GM18517 (cell line): Measurements from ENCODE around the gene SUPT7L.
"Not testable (repeated sequence)": the region's sequence is repeated elsewhere in the genome, so short reads cannot be mapped to it uniquely, and the experiment has no call there.

ENCODE experiments used
- ATAC-seq: cut with Tn5 transposase; IDR thresholded peaks from one replicate; pipeline ENCODE4 v1.9.1; 2021; ENCODE audit warnings: mild to moderate bottlenecking, moderate library complexity; ENCODE audit not compliant: unreplicated experiment

SUPT7L gene

GRCh38 chr2:27638709-27639108, 24.7 kb downstream of the SUPT7L start:
- ATAC-seq: no peak

DNA sequence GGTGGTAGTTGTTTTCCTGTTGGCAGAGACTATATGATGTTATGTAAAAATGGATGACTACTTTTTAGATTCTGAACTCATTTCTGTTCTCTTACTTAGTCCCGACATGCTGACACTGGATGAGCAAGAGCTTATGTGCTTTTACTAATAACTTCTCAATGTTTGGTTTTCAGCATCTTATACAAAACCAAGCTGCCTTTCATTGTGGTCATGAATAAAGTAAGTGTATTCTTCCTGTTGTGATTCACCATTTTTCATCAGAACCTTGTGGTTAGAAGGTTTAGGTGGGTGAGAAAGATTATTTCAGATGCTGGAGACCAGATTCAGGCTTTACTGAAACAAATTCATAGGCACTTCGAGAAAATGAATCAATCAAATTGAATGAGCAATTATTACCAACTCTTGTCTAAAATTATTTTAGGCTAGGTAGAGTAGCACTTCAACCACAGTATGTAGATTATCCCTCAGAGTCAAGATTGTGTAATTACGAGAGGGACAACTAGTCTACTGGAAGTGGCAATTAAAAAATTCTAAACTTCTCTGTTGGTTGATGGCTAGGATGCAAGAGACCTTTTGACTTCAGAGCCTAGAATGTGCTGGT, 25.3 kb downstream of the SUPT7L start:
- ATAC-seq: no peak

DNA sequence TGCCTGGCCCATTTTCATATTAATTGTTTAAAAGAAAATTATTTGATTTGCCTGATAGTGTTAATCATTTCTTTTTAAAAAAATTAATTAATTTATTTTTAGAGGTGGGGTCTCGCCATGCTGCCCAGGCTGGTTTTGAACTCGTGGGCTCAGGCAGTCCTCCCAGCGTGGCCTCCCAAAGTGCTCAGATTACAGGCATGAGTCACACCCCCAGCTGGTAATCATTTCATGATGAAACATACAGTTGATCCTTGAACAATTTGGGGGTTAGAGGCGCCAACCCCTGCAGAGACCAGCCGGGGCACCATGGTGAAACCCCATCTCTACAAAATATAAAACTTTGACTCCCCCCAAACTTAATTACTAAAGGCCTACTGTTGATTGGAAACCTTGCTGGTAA, 26.6 kb downstream of the SUPT7L start:
- ATAC-seq: no peak

DNA sequence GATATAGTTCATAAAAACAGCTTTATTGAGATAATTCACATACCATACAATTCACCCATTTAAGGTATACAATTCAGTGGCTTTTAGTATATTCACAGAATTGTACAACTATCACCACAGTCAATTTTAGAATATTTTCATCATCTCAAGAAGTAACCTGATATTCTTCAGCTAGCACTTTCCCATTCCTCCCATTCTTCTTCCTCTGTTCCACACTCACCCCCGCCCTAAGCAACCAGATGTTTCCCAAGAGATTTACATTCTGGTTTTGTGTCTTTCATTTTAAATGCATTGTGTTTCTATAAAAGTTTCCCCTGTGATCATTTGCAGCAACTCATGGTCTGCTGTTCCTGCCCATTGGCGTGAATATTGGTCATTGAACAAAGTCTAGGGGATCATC, 29.1 kb downstream of the SUPT7L start:
- no peak for ATAC-seq

DNA sequence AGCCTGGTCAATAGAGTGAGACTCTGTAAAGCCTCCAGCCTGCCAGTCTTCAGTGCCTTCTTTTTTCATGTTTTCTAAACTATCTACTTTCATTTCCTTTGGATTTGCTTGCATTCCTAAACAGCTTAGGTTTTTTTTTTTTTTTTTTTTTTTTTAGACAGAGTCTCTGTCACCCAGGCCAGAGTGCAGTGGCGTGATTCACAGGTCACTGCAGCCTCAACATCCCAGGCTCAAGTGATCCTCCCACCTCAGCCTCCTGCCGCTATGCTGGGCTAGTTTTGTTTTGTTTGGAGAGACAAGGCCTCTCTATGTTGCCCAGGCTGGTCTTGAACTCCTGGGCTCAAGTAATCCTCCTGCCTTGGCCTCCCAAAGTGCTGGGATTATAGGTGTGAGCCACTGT, 33.2 kb downstream of the SUPT7L start:
- ATAC-seq: not testable (repeated sequence)

DNA sequence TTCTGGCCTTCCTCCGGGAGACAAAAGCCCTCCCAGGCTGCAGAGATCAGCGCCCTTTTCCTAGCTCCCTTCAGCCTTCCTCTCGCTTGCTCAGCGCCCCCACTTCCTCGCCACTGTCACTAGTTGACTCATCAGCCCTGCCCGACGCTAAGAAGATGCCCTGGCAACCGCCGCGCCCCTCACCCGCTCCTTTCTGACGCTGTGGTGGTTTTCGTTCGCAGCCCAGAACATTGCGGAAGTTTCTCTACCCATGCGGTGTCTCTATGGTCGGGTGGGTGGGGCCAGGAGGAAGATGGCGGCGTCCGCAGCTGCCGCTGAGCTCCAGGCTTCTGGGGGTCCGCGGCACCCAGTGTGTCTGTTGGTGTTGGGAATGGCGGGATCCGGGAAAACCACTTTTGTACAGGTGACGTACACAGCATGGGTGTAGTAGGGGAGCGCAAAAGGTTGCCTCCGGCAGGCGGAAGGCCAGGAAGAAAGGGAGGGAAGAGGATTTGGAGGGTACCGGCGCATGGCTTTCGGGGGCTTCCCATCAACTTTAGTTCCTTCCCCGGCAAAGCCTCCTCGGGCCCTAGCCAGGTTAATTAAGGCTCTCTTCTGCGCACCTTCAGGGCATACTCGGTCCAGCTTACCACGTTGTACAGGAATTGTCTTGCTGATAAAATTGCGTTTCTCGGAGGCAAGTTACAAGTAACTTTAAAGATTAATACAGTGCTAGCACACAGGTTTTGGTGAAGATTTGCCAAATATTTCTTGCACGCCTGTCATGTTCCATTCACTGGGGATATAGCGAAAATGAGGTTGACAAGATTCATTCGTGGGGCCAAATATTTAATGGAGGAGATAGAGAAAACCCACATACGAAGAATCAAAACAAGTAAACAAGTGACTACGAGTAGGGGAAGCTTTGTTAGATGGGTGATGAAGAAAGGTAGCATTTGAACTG, 34.4 kb downstream of the SUPT7L start, which contains the start of the genes CCDC121 and GPN1:
TSS of gene CCDC121 (minus strand) at position 246 of the 943 bp plus-strand sequence. CDS start 1,213 bp downstream, outside the sequence.
TSS of gene GPN1 (plus strand) at position 284 of the 943 bp plus-strand sequence. CDS start at position 293, 9 bp downstream.
- peak; percentile 99 for ATAC-seq

DNA sequence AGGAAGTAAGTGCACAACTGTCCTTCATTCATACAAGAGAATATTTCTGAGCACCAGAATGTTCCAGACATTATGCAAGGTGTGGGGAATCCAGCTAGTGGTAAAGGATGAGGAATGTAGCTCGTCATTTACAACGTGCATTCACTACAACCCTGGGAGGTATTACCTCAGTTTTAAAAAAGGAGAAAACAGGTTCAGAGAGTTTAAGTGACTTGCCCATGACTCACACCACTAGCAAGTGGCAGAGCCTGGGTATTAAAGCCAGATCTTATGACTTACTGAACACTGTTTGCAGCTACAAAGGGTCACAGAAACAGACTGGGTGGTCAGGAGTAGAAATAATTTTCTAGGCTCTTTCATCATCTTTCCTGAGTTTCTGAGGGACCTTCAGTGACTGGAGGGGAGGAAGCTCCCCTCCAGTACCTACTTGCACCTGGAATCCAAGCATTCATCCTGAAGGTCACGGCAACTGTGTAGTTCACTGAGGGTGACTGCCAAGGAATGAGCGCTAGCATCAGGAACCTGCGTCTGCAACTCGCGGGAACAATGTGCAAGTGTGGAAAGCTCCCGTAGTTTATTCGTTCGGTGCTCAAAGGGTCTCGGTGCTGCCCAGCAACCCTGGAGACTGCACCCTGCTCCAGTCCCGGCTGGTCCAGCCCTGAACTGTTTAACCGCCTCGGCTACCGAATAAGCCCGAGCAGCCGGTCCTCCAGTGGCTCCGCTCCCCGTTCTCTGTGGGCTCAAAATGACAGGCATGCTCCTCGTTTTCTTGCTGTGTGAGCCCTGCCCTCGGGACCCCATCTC, 35.2 kb downstream of the SUPT7L start:
- ATAC-seq: peak; percentile 26

- ATAC-seq: not testable (repeated sequence)
Measured at GRCh38 chr2:27626921-27627320, 36.5 kb downstream of the SUPT7L start.

DNA sequence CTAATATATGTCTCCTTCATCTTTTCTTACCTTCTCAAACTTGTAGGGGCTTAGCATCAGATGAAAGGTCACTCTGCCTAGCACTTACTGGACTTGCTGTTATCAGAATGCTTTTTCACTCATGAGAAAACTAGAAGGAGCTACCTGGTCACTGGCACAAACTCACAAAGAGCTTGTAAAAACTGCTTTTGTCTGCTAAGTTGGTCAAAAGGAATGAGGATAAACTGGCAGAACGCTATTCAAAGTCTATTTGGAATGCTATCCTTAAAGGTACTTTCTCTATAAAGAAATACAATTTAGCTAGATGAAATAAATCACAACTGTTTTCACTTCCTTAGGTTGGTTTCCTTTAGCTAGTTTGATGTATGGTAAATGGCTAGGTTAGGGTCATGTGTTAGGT, 37.1 kb downstream of the SUPT7L start:
- not testable (repeated sequence) for ATAC-seq

- no peak for ATAC-seq
Measured at GRCh38 chr2:27624943-27625342, 38.5 kb downstream of the SUPT7L start.

GRCh38 chr2:27622921-27623384, 40.5 kb downstream of the SUPT7L start:
- no peak for ATAC-seq

- no peak for ATAC-seq
Measured at GRCh38 chr2:27621524-27621923, 41.9 kb downstream of the SUPT7L start.

DNA sequence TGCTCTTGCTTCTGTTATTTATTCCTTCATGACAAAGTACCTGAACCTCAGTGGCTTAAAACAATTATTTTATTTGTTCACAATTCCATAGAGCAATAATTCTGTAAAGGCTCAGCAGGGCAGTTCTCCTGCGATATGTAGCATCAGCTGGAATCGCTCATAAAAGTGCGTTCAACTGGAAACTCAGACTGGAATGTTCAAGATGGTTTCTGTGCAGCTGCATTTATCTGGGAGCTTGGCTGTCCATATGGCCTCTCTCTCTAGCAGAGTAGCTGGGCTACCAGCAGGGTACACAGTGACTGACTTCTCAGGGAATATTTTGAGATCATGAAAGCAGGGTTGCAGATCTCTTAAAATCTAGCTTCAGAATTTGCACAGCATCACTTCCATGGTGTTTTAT, 48.1 kb downstream of the SUPT7L start:
- no peak for ATAC-seq

- ATAC-seq: no peak
Measured at GRCh38 chr2:27613985-27614384, 49.4 kb downstream of the SUPT7L start.

DNA sequence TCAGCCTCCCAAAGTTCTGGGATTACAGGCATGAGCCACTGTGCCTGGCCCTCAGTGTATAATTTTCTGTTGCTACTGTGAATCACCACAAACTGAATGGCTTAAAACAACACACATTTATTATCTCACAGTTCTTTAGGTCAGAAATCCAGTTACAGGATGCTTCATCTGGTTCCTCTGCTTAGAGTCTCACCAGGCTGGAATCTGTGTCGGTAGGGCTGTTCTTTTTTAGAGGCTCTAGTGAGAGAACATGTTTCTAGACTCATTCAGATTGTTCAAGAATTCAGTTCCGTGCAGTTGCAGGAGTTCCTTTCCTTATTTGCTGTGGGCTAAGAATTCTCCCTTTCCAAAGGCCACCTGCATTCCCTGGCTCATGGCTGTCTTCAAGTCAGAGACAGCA, 56.8 kb downstream of the SUPT7L start:
- no peak for ATAC-seq
